HL-60 (cell line): ENCODE results near the gene NEDD4L.

ENCODE experiments used
- DNase-seq, 2 experiments: peaks; one replicate each; pipeline ENCODE4 v3.0.0-alpha.2; 2010 to 2020; ENCODE audit warnings: low read depth in 1 of 2, low spot score in 1 of 2
- H3K27ac ChIP-seq: fragments of 250-450 bp; sonication (Bioruptor Pico); replicated peaks from 2 replicates; pipeline ENCODE4 v1.5.1; 2020; ENCODE audit warnings: mild to moderate bottlenecking, moderate library complexity
- H3K27me3 ChIP-seq: fragments of 250-450 bp; sonication (Bioruptor Pico); 2 replicates; pipeline ENCODE4 v1.5.1; 2021; ENCODE audit warnings: mild to moderate bottlenecking, moderate library complexity; ENCODE audit not compliant: insufficient read depth, poor library complexity, severe bottlenecking
- H3K4me3 ChIP-seq: replicated peaks from 2 replicates; pipeline ENCODE4 v1.5.1; 2011; ENCODE audit warnings: mild to moderate bottlenecking, control low read depth, low read length; ENCODE audit not compliant: insufficient read depth
- GABPA ChIP-seq: IDR thresholded peaks from 2 replicates; pipeline ENCODE4 v1.6.1; 2012; ENCODE audit warnings: low read depth
- POLR2AphosphoS5 ChIP-seq: IDR thresholded peaks from 2 replicates; pipeline ENCODE4 v1.6.1; 2012; ENCODE audit warnings: low read depth
- SPI1 ChIP-seq: IDR thresholded peaks from 2 replicates; pipeline ENCODE4 v1.6.1; 2012; ENCODE audit warnings: low read depth, mild to moderate bottlenecking, borderline replicate concordance
- TF ChIP-seq, protein P1 (sequence below): IDR thresholded peaks from one replicate; pipeline ENCODE4 v1.5.1; 2011; ENCODE audit warnings: low read length, control low read depth, inconsistent platforms; ENCODE audit not compliant: insufficient read depth
- TF ChIP-seq, protein P2 (sequence below): IDR thresholded peaks from 2 replicates; pipeline ENCODE4 v1.6.1; 2012; ENCODE audit warnings: low read depth; ENCODE audit not compliant: insufficient replicate concordance

NEDD4L gene

DNA sequence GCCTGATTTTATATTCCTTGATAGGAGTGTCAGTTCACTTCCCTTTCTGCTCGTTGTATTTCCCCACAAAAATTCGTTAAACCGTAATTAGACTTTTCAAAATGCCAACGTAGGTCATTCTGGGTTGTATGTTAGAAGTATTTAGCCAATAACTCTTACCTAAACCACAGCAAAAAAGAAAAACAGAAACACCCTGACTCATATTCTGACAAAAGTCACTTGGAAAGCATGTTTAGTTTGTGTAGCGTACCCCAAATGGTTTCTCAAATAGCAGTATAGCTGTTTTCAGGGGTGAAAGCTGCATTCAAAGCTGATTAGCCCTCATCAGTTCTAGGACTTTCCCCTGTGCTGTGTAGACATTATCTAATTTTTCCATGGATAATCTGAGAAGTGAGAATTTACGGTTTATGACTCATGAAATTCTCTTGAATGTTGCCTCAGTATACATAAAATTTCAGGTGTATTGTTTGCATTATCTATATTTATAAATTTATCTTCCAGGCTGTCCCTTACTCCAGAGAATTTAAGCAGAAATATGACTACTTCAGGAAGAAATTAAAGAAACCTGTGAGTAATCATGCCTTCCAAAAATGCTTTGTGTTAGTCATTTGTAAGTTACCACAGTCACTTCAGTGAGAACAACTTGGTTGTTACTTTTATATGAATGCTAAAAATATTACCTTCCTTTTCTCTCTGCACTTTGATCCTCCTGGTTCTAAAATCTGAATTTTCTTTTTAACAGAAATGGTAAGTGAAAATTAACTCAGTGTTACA, 319.9 kb downstream of the NEDD4L start:
- TF ChIP-seq POLR2AphosphoS5 (no peak), SPI1 (peak; percentile 35; the same call in 1 of the 2 replicates), GABPA (no peak)
- TF ChIP-seq, protein P1, sequence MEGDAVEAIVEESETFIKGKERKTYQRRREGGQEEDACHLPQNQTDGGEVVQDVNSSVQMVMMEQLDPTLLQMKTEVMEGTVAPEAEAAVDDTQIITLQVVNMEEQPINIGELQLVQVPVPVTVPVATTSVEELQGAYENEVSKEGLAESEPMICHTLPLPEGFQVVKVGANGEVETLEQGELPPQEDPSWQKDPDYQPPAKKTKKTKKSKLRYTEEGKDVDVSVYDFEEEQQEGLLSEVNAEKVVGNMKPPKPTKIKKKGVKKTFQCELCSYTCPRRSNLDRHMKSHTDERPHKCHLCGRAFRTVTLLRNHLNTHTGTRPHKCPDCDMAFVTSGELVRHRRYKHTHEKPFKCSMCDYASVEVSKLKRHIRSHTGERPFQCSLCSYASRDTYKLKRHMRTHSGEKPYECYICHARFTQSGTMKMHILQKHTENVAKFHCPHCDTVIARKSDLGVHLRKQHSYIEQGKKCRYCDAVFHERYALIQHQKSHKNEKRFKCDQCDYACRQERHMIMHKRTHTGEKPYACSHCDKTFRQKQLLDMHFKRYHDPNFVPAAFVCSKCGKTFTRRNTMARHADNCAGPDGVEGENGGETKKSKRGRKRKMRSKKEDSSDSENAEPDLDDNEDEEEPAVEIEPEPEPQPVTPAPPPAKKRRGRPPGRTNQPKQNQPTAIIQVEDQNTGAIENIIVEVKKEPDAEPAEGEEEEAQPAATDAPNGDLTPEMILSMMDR = no peak
- TF ChIP-seq, protein P2, sequence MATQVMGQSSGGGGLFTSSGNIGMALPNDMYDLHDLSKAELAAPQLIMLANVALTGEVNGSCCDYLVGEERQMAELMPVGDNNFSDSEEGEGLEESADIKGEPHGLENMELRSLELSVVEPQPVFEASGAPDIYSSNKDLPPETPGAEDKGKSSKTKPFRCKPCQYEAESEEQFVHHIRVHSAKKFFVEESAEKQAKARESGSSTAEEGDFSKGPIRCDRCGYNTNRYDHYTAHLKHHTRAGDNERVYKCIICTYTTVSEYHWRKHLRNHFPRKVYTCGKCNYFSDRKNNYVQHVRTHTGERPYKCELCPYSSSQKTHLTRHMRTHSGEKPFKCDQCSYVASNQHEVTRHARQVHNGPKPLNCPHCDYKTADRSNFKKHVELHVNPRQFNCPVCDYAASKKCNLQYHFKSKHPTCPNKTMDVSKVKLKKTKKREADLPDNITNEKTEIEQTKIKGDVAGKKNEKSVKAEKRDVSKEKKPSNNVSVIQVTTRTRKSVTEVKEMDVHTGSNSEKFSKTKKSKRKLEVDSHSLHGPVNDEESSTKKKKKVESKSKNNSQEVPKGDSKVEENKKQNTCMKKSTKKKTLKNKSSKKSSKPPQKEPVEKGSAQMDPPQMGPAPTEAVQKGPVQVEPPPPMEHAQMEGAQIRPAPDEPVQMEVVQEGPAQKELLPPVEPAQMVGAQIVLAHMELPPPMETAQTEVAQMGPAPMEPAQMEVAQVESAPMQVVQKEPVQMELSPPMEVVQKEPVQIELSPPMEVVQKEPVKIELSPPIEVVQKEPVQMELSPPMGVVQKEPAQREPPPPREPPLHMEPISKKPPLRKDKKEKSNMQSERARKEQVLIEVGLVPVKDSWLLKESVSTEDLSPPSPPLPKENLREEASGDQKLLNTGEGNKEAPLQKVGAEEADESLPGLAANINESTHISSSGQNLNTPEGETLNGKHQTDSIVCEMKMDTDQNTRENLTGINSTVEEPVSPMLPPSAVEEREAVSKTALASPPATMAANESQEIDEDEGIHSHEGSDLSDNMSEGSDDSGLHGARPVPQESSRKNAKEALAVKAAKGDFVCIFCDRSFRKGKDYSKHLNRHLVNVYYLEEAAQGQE = no peak
- H3K4me3 ChIP-seq = no peak overlapping the region
- no peak overlapping the region for H3K27ac ChIP-seq
- no peak for DNase-seq
- peaks cover 8% of the 10 kb centered on the region for H3K27me3 ChIP-seq

DNA sequence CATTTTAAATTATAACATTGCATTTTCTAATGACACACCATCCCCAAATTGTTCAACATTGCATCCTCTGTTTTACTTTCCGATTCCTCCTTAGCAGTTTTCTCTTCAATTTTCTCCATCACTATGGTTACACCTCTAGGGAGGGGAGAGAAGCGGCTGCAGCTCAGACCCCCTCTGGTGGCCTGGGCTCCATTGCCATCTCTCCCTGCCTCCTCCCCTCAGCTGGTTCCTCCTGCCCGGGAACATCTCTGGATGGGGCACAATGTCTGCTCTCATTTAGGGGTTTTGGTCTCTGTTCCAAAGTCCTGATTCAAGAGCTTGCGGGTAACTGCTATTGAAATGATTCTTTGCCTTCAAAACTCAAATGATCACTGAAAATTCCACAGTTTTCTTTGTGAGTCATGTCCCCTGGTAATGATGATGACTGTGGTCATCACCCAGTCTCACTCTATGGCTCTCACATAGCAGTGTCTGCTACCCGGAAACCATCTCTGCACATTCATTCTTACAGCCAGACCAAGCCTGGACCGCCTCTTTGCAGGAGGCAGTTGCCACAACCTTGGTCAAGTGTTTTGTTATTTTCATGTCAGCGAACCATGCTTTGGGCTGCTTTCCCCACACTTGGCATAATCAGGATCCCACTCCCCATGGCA, 321.0 kb downstream of the NEDD4L start:
- no peak for DNase-seq
- no peak overlapping the region for H3K4me3 ChIP-seq
- TF ChIP-seq SPI1 (no peak), GABPA (no peak), POLR2AphosphoS5 (no peak)
- TF ChIP-seq, protein P1 = no peak
- TF ChIP-seq, protein P2 = no peak
- peaks cover 5% of the 10 kb centered on the region for H3K27me3 ChIP-seq
- H3K27ac ChIP-seq = no peak overlapping the region

DNA sequence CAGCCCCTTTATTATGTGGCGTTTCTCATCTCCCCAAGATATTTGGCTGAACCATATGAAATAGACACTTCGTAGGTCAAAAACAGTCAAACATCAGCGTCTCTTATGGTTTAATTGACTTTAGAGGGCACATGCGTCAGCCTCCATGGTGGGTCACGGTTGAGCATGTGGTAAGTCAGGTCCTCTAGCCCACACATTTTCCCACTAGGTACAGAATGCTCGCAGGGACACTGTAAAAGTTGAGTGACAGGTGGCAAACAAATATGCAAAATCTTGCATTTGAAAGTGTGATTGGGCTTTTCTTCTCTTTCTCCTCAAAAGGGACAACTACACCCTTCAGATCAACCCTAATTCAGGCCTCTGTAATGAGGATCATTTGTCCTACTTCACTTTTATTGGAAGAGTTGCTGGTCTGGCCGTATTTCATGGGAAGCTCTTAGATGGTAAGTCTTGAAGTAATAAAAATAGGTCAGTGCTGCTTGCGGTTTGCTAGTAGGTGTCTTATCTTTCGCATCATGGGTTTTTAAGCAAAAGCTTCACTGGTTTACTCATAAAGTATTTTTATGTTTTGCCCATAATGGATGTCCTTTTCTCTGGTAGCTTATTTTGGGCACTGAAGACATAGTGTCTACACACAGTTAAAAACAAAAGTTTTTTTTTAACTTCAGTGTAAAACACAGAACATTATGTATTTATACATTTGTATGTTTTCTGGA, 323.6 kb downstream of the NEDD4L start:
- Histone ChIP-seq H3K27me3 (peaks cover 2% of the 10 kb centered on the region), H3K27ac (no peak overlapping the region), H3K4me3 (no peak overlapping the region)
- TF ChIP-seq POLR2AphosphoS5 (no peak), GABPA (no peak), SPI1 (no peak)
- TF ChIP-seq, protein P1 = no peak
- TF ChIP-seq, protein P2 = no peak
- no peak for DNase-seq
